Transverse colon (tissue), 3 donors: Measurements from ENCODE around the gene PTPN1.

ENCODE experiments used
- EP300 ChIP-seq: sonication (generic); formaldehyde crosslinking; IDR thresholded peaks from one replicate; pipeline ENCODE4 v1.6.1; 2017; ENCODE audit warnings: antibody characterized with exemption, low read depth
- POLR2A ChIP-seq: fragments of 450-650 bp; IDR thresholded peaks from one replicate; pipeline ENCODE4 v1.6.1; 2016; ENCODE audit warnings: antibody characterized with exemption, mild to moderate bottlenecking, moderate library complexity
- TF ChIP-seq, protein P1 (sequence below), 5 experiments: fragments of 200-600 bp in 3 of 5; fragments of 450-650 bp in 2 of 5; sonication (generic) in 3 of 5; IDR thresholded peaks; 1 replicate in 2 of 5; 2 replicates in 3 of 5; pipeline ENCODE4 v1.5.1; 2016 to 2017; ENCODE audit warnings: antibody characterized with exemption in 5 of 5, inconsistent platforms in 3 of 5, mild to moderate bottlenecking in 2 of 5, moderate library complexity in 1 of 5

DNA sequence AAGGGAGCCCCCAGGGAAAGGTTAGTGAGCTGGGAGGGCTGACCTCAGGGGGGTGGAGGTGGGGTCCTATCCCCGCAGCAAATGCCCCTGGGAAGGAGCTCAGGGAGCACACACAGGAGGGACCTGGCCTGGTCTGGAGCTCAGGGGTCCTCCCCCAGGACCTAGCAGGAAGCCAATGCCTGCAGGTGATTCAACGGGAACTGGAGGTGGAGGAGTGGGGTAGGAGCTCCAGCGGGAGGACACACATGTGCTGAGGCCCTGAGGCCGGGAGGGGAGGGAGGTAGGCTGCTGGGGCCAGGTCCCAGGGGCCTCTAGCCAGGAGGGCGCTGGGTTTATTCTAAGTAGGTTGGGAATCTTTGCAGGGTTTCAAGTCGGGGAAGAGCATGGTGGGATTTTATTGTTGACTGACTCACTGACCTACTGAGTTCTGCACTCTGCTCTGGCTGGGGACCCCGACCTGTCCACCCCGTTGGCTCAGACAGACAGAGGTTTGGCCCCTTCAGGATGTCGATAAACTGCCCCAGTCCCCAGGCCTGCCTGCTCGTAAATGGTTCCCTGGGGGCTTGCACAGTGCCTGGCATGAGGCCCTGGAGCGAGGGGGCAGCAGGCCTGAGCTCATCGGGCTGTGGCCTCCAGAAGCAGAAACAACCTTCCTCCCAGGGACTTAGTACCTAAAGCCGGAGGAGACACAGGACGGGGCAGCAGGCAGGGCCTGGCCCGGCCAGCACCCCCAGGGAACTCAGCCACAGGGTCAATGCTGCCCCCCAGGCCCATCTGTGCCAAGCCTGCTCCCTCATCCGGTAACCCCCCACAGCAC is 118.9 kb downstream of the PTPN1 start:
- TF ChIP-seq, protein P1, sequence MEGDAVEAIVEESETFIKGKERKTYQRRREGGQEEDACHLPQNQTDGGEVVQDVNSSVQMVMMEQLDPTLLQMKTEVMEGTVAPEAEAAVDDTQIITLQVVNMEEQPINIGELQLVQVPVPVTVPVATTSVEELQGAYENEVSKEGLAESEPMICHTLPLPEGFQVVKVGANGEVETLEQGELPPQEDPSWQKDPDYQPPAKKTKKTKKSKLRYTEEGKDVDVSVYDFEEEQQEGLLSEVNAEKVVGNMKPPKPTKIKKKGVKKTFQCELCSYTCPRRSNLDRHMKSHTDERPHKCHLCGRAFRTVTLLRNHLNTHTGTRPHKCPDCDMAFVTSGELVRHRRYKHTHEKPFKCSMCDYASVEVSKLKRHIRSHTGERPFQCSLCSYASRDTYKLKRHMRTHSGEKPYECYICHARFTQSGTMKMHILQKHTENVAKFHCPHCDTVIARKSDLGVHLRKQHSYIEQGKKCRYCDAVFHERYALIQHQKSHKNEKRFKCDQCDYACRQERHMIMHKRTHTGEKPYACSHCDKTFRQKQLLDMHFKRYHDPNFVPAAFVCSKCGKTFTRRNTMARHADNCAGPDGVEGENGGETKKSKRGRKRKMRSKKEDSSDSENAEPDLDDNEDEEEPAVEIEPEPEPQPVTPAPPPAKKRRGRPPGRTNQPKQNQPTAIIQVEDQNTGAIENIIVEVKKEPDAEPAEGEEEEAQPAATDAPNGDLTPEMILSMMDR (IDR thresholded peaks at IDR 0.05), result no peak
- TF ChIP-seq POLR2A (no peak), EP300 (no peak)
